Activated CD8-positive, alpha-beta T cell treated with anti-CD3 and anti-CD28 coated beads for 36 hours (primary cell): ENCODE results near the gene PSMC6. TPM values are rescaled to one million over a fixed set of nuclear protein-coding genes. Genes with fewer than 3 reads are reported as not detected.
A peak's percentile ranks its signal among the peaks of the same experiment; 100 is the strongest.
"Not testable (repeated sequence)": the region's sequence is repeated elsewhere in the genome, so short reads cannot be mapped to it uniquely, and the experiment has no call there.

Experiments
- ATAC-seq: fragments of 200-7000 bp; cut with Tn5 transposase; one replicate; pipeline ENCODE4 v1.10.0; 2021; ENCODE audit warnings: mild to moderate bottlenecking, moderate library complexity
- CTCF ChIA-PET: fragments of 350-600 bp; sonication (Branson Sonifier 250); formaldehyde crosslinking; loops from one replicate; lab custom pipeline; 2021; ENCODE audit warnings: antibody characterized with exemption; lab: Charles Lee
- POLR2A ChIA-PET: fragments of 350-600 bp; sonication (Branson Sonifier 250); formaldehyde crosslinking; loops from one replicate; lab custom pipeline; 2021; ENCODE audit warnings: antibody characterized with exemption; lab: Charles Lee
- DNase-seq: peaks from one replicate; pipeline ENCODE4 v3.0.0-alpha.2; 2020
- H3K27ac Mint-ChIP-seq: one replicate; pipeline ENCODE4 v1.8.0; 2021; ENCODE audit warnings: mild to moderate bottlenecking, mixed read lengths
- H3K27me3 Mint-ChIP-seq: one replicate; pipeline ENCODE4 v1.8.0; 2021; ENCODE audit warnings: mixed read lengths
- H3K36me3 Mint-ChIP-seq: one replicate; pipeline ENCODE4 v1.8.0; 2021; ENCODE audit warnings: low read depth, mixed read lengths
- H3K4me1 Mint-ChIP-seq: one replicate; pipeline ENCODE4 v1.8.0; 2021; ENCODE audit warnings: low read depth, mixed read lengths
- H3K4me3 Mint-ChIP-seq: one replicate; pipeline ENCODE4 v1.8.0; 2021; ENCODE audit warnings: mild to moderate bottlenecking, moderate library complexity, mixed read lengths
- H3K9me3 Mint-ChIP-seq: one replicate; pipeline ENCODE4 v1.8.0; 2021; ENCODE audit warnings: mixed read lengths
- intact Hi-C: fragments of 100-400 bp; cut with micrococcal nuclease; formaldehyde crosslinking; loops from one replicate; pipeline ENCODE4 v1.10.0; 2022
- total RNA-seq, 2 experiments: library from RNA; stranded (reverse); gene quantifications; one replicate each; pipeline ENCODE4 v1.2.3, GENCODE V29; 2021
- TF ChIP-seq, protein P1 (sequence below): fragments of 200-600 bp; IDR thresholded peaks from one replicate; pipeline ENCODE4 v1.8.0; 2022; ENCODE audit warnings: antibody characterized with exemption, mild to moderate bottlenecking

PSMC6 gene
- total RNA-seq, 2 experiments from 2014 or later, result 104 to 105 TPM

DNA sequence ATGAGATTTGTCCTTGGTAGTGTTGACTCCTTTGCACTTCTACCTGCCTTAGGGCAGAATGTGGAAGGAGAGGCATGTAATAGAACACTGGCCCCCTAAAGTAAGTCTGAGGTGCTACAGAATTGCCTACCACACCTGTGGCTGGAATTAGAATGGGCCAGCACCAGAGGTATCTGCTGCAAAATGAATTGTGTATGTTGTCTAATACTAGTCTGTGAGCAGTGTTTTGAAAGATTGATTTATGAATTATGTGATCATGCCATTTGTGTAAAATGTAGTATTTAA lies 17.3 kb downstream of the PSMC6 start:
- Mint-ChIP-seq H3K9me3 (no peaks in the 10 kb centered on the region), H3K27ac (peak overlapping the region; percentile 64), H3K36me3 (peaks cover 37% of the 10 kb centered on the region), H3K4me1 (peaks cover 14% of the 10 kb centered on the region), H3K4me3 (no peak overlapping the region), H3K27me3 (no peaks in the 10 kb centered on the region)
- TF ChIP-seq, protein P1, sequence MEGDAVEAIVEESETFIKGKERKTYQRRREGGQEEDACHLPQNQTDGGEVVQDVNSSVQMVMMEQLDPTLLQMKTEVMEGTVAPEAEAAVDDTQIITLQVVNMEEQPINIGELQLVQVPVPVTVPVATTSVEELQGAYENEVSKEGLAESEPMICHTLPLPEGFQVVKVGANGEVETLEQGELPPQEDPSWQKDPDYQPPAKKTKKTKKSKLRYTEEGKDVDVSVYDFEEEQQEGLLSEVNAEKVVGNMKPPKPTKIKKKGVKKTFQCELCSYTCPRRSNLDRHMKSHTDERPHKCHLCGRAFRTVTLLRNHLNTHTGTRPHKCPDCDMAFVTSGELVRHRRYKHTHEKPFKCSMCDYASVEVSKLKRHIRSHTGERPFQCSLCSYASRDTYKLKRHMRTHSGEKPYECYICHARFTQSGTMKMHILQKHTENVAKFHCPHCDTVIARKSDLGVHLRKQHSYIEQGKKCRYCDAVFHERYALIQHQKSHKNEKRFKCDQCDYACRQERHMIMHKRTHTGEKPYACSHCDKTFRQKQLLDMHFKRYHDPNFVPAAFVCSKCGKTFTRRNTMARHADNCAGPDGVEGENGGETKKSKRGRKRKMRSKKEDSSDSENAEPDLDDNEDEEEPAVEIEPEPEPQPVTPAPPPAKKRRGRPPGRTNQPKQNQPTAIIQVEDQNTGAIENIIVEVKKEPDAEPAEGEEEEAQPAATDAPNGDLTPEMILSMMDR, result no peak
- intact Hi-C loops, result no loop called here
- ChIA-PET CTCF (interaction anchor here (1.2 to 1.8 kb wide), 2 partner anchors 10 to 20 kb away, joined by 4 to 5 read pairs; no protein-coding TSS in a partner anchor), POLR2A (interaction anchor here (1.8 kb wide), 1 partner anchor 11 kb away, joined by 5 read pairs; no protein-coding TSS in a partner anchor)
- DNase-seq (no peak), ATAC-seq (no peak)

DNA sequence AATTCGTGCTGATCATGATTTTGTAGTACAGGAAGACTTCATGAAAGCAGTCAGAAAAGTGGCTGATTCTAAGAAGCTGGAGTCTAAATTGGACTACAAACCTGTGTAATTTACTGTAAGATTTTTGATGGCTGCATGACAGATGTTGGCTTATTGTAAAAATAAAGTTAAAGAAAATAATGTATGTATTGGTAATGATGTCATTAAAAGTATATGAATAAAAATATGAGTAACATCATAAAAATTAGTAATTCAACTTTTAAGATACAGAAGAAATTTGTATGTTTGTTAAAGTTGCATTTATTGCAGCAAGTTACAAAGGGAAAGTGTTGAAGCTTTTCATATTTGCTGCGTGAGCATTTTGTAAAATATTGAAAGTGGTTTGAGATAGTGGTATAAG lies 20.5 kb downstream of the PSMC6 start:
- DNase-seq, H3K27ac Mint-ChIP-seq, H3K4me3 Mint-ChIP-seq, intact Hi-C loops, ATAC-seq, H3K27me3 Mint-ChIP-seq, H3K9me3 Mint-ChIP-seq: not testable (repeated sequence)
- POLR2A ChIA-PET, result interaction anchor here (1.0 kb wide), 1 partner anchor 10 kb away, joined by 3 read pairs; no protein-coding TSS in a partner anchor
- Mint-ChIP-seq H3K36me3 (peaks cover 31% of the 10 kb centered on the region), H3K4me1 (peaks cover 20% of the 10 kb centered on the region)
- CTCF ChIA-PET, result interaction anchor here (0.6 to 1.8 kb wide), 4 partner anchors 10 to 30 kb away, joined by 3 to 5 read pairs (median 4); no protein-coding TSS in a partner anchor

- ChIA-PET CTCF (interaction anchor here (1.7 to 1.8 kb wide), 3 partner anchors 13 to 32 kb away, joined by 4 to 8 read pairs (median 5); no protein-coding TSS in a partner anchor), POLR2A (interaction anchor here (0.6 to 1.8 kb wide), 6 partner anchors 17 to 177 kb away, joined by 3 to 6 read pairs (median 4); partner anchors contain the start of genes GPR137C and TXNDC16)
- Mint-ChIP-seq H3K36me3 (peaks cover 36% of the 10 kb centered on the region), H3K4me1 (peaks cover 27% of the 10 kb centered on the region), H3K4me3 (peak overlapping the region; percentile 29)
- DNase-seq, intact Hi-C loops, H3K27ac Mint-ChIP-seq, H3K27me3 Mint-ChIP-seq, H3K9me3 Mint-ChIP-seq, ATAC-seq: not testable (repeated sequence)
Observed at GRCh38 chr14:52729035-52729434, 22.0 kb downstream of the PSMC6 start.

DNA sequence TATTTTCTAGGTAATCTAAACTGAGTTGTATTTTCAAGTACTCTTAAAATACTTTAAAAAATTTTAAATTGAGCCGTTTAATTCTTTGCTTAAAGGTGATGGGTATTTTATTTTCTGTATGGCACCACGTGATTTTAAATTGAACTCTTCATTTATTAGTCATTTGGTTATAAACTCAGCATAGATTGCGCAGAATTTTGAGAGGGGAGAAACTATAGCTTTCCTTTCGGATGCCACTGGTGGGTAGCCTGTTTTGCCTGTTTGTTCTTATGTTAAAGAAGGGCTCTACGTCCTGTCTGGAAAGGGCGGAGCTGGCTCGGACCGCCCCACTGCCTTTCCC lies 22.6 kb downstream of the PSMC6 start:
- Mint-ChIP-seq H3K4me1 (peaks cover 32% of the 10 kb centered on the region), H3K4me3 (peak overlapping the region; percentile 96), H3K27ac (peak overlapping the region; percentile 92), H3K9me3 (peaks cover 2% of the 10 kb centered on the region), H3K36me3 (peaks cover 38% of the 10 kb centered on the region), H3K27me3 (no peaks in the 10 kb centered on the region)
- ATAC-seq, result no peak
- DNase-seq, result no peak
- ChIA-PET POLR2A (interaction anchor here (0.8 to 2.2 kb wide), 6 partner anchors 12 to 177 kb away, joined by 3 to 13 read pairs (median 4); partner anchors contain the start of genes GPR137C and TXNDC16), CTCF (interaction anchor here (1.8 kb wide), 1 partner anchor 12 kb away, joined by 8 read pairs; no protein-coding TSS in a partner anchor)
- TF ChIP-seq, protein P1, result no peak
- intact Hi-C loops, result no loop called here

DNA sequence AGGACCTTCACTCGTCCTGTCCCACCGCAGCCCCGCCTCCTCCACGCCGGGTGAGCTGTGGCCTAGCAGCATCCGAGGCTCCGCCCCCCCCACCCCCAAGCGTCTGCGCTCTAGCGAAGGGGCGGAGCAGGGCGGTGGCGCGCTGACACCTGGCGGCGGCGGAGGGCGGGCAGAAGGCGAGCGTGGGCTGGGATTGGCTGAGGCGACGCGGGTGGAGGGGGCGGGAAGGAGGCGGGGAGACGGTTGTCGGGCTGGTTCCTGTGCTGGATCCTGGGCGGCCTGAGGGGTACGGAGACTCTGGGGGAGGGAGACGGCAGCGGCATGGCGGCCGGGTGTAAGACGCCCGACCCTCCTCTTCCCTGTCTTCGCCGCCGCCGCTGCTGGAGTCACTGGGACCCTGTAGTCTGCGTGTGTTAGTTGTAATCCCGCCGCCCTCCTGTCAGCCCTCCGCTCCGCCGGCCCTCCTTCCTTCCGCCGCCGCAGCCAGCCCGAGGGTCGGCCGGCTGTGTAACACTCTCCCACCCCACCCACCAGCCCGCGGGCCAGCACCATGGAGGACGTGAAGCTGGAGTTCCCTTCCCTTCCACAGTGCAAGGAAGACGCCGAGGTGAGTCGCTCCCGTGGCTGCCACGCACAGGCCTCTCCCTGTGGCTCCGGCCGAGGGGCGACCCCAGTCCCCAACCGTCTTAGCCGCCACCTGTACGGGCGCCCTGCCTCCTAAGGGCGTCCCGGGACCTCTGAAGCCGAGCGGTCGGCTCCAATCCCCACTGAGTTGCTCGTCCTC lies 23.1 kb downstream of the PSMC6 start, which contains the start of gene STYX:
Gene STYX, plus strand, starts transcription at position 242 of the 784 bp plus-strand sequence. Its CDS starts 309 bp downstream, at position 551.
- POLR2A ChIA-PET, result interaction anchor here (0.8 to 2.2 kb wide), 9 partner anchors 10 to 1471 kb away, joined by 3 to 13 read pairs (median 4); partner anchors contain the start of genes GPR137C and TXNDC16
- Mint-ChIP-seq H3K27ac (peak within 1 kb of the TSS; percentile 92), H3K4me1 (peaks cover 35% of the 10 kb centered on the region), H3K9me3 (peaks cover 2% of the 10 kb centered on the region), H3K36me3 (peaks cover 39% of the 10 kb centered on the region), H3K27me3 (no peaks in the 10 kb centered on the region), H3K4me3 (peak within 1 kb of the TSS; percentile 96)
- ATAC-seq, result peak; percentile 96
- DNase-seq, result peak; percentile 99
- intact Hi-C loops, result no loop called here
- TF ChIP-seq, protein P1, result no peak
- CTCF ChIA-PET, result interaction anchor here (1.8 kb wide), 1 partner anchor 12 kb away, joined by 8 read pairs; no protein-coding TSS in a partner anchor
